Ishikawa (cell line): Measurements from ENCODE around the gene SST.

ENCODE experiments used
- CEBPB ChIP-seq: IDR thresholded peaks from 2 replicates; pipeline ENCODE4 v1.6.1; 2012
- CREB1 ChIP-seq: IDR thresholded peaks from 2 replicates; pipeline ENCODE4 v1.6.1; 2012; ENCODE audit warnings: low read depth
- EGR1 ChIP-seq: IDR thresholded peaks from 2 replicates; pipeline ENCODE4 v1.6.1; 2012
- EP300 ChIP-seq: IDR thresholded peaks from 2 replicates; pipeline ENCODE4 v1.6.1; 2012; ENCODE audit warnings: borderline replicate concordance
- FOXM1 ChIP-seq: IDR thresholded peaks from 2 replicates; pipeline ENCODE4 v1.6.1; 2012; ENCODE audit warnings: low read depth, borderline replicate concordance
- NFIC ChIP-seq: IDR thresholded peaks from 2 replicates; pipeline ENCODE4 v1.6.1; 2012
- RAD21 ChIP-seq: IDR thresholded peaks from 2 replicates; pipeline ENCODE4 v1.6.1; 2012; ENCODE audit warnings: low read depth
- TAF1 ChIP-seq: IDR thresholded peaks from 2 replicates; pipeline ENCODE4 v1.6.1; 2012; ENCODE audit warnings: low read depth, mild to moderate bottlenecking
- TCF12 ChIP-seq: IDR thresholded peaks from 2 replicates; pipeline ENCODE4 v1.6.1; 2012; ENCODE audit warnings: low read depth
- TEAD4 ChIP-seq: IDR thresholded peaks from 2 replicates; pipeline ENCODE4 v1.6.1; 2012
- YY1 ChIP-seq: IDR thresholded peaks from 2 replicates; pipeline ENCODE4 v1.6.1; 2012; ENCODE audit warnings: low read depth
- ZBTB7A ChIP-seq: IDR thresholded peaks from 2 replicates; pipeline ENCODE4 v1.6.1; 2012; ENCODE audit warnings: low read depth
- TF ChIP-seq, protein P1 (sequence below): IDR thresholded peaks from 2 replicates; pipeline ENCODE4 v1.6.1; 2012
- TF ChIP-seq, protein P2 (sequence below): IDR thresholded peaks from 2 replicates; pipeline ENCODE4 v1.6.1; 2012; ENCODE audit warnings: low read depth, mild to moderate bottlenecking
- TF ChIP-seq, protein P3 (sequence below): IDR thresholded peaks from 2 replicates; pipeline ENCODE4 v1.6.1; 2012

Gene SST

DNA sequence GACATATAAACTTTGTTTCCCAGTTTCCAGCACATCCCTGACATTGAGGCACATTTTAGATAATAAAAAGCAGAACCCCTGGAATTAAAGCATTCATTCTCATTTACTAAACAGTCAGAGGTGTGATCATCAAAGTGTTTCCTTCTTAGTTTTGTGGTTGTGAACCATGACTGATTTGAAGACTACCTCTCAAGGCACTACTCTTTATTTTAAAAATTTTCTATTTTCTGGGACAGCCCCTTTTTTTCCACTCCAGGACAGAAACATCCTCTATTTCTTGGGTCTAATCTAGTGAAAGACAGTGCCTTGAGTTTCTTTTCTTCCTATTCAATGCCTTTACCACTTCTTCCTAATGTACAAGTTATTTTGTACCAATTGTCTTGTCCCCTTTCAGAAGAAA, 5.2 kb downstream of the SST start:
- TF ChIP-seq TAF1: no peak
- TF ChIP-seq ZBTB7A: no peak
- TF ChIP-seq, protein P1, sequence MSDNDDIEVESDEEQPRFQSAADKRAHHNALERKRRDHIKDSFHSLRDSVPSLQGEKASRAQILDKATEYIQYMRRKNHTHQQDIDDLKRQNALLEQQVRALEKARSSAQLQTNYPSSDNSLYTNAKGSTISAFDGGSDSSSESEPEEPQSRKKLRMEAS: no peak
- TF ChIP-seq FOXM1: no peak
- TF ChIP-seq EGR1: no peak
- TF ChIP-seq, protein P2, sequence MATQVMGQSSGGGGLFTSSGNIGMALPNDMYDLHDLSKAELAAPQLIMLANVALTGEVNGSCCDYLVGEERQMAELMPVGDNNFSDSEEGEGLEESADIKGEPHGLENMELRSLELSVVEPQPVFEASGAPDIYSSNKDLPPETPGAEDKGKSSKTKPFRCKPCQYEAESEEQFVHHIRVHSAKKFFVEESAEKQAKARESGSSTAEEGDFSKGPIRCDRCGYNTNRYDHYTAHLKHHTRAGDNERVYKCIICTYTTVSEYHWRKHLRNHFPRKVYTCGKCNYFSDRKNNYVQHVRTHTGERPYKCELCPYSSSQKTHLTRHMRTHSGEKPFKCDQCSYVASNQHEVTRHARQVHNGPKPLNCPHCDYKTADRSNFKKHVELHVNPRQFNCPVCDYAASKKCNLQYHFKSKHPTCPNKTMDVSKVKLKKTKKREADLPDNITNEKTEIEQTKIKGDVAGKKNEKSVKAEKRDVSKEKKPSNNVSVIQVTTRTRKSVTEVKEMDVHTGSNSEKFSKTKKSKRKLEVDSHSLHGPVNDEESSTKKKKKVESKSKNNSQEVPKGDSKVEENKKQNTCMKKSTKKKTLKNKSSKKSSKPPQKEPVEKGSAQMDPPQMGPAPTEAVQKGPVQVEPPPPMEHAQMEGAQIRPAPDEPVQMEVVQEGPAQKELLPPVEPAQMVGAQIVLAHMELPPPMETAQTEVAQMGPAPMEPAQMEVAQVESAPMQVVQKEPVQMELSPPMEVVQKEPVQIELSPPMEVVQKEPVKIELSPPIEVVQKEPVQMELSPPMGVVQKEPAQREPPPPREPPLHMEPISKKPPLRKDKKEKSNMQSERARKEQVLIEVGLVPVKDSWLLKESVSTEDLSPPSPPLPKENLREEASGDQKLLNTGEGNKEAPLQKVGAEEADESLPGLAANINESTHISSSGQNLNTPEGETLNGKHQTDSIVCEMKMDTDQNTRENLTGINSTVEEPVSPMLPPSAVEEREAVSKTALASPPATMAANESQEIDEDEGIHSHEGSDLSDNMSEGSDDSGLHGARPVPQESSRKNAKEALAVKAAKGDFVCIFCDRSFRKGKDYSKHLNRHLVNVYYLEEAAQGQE: no peak
- TF ChIP-seq, protein P3, sequence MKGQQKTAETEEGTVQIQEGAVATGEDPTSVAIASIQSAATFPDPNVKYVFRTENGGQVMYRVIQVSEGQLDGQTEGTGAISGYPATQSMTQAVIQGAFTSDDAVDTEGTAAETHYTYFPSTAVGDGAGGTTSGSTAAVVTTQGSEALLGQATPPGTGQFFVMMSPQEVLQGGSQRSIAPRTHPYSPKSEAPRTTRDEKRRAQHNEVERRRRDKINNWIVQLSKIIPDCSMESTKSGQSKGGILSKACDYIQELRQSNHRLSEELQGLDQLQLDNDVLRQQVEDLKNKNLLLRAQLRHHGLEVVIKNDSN: no peak
- TF ChIP-seq TCF12: no peak
- TF ChIP-seq NFIC: no peak
- no peak for TF ChIP-seq YY1
- TF ChIP-seq RAD21: no peak
- TF ChIP-seq EP300: no peak
- no peak for TF ChIP-seq TEAD4

DNA sequence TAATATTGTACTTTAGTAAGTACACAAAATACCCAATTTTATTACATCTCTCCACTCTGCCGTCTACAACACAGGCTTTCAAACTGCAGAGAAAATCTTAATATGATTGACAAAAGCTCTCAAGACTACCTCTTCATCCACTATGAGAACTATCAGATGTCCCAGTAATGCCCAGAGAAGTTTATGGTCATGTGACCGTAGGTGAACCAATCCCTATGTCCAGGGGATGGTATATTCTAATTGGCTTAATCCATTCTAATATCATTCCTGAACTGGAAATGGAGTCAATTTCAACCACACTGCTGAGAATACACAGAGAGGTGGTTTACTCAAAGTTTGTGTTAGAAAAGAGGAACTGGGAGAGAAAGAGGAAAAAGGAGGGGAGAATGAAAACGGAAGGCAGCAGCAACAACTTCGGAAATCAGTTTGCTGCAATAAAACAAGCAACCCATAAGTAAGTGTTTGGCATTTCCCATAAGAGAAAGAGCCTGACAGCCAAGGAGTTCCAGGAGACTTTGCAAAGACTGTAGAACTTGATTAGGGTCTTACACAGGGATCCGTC, 7.3 kb downstream of the SST start:
- TF ChIP-seq, protein P3: peak; percentile 57
- TF ChIP-seq YY1: no peak

DNA sequence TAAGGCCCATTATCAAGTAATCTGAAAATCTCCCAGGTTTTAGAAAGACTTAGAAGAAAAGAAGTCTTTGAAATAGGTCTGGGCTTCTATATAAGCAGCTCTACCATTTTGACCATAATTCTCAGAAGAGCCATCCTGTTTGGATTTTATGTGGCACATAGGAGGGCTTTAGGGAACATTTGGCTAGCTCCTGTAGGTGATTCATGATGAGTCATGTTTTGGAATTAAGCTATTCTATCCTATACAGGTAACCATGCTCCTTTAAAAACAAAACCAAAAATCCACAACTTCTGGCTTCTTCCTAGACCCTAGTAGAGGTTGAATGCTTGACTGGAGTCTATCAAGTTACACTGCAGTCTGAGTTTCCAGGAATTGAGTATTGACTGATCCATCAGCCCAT, 8.9 kb downstream of the SST start:
- TF ChIP-seq, protein P1: no peak
- TF ChIP-seq YY1: no peak
- TF ChIP-seq CREB1: no peak
- TF ChIP-seq, protein P3: no peak
- no peak for TF ChIP-seq RAD21

DNA sequence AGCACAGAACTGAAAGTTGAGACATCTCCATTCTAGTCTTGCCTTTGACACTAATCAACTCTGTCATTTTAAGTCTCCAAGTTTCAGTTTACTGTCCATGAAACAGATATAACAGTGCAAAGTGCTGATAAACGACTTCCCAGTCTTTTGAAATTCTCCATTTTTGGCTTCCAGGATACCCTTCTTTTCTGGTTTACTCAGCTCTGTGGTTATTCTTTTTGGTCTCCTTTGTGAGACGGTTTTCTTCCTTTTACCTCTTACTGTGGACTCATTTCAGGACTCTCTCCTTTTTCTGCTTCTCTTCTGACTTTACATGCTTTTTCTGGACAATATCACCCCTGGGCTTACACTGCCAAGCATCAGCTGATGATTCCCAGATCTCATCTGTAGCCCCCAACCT, 18.9 kb downstream of the SST start:
- TF ChIP-seq, protein P3: no peak
- no peak for TF ChIP-seq TAF1
- TF ChIP-seq TEAD4: no peak
- TF ChIP-seq RAD21: no peak
- no peak for TF ChIP-seq NFIC
- no peak for TF ChIP-seq EP300
- no peak for TF ChIP-seq TCF12
- no peak for TF ChIP-seq YY1
- TF ChIP-seq, protein P2: no peak
- no peak for TF ChIP-seq EGR1
- no peak for TF ChIP-seq CREB1
- TF ChIP-seq, protein P1: no peak
- TF ChIP-seq FOXM1: no peak
- TF ChIP-seq ZBTB7A: no peak
- no peak for TF ChIP-seq CEBPB

DNA sequence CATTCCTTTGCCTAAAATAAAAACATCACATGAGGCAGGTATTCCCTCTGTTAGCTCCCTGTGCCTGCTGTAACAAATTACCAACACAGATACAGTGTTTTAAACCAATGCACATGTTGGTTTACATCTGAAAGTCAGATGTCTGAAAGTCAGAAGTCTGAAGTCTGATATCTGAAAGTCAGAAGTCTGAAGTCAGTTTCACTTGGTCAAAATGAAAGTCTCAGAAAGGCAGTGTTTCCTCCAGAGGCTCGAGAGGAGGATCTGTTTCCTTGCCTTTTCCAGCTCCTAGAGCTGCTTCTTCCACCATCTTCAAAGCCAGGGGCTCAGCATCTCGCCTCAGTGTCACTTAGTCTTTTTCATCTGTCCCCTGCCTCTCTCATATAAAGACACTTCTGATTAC, 22.0 kb downstream of the SST start:
- no peak for TF ChIP-seq TCF12
